ENCODE measurements around the gene HACE1. TPM values are rescaled to one million over a fixed set of nuclear protein-coding genes. Genes with fewer than 3 reads are reported as not detected.
"Not testable (repeated sequence)": the region's sequence is repeated elsewhere in the genome, so short reads cannot be mapped to it uniquely, and the experiment has no call there.

HACE1 gene
- total RNA-seq, 6 donors from 2014 or later: 6.3 to 25.3 (median 14.7) TPM

GRCh38 chr6:104881964-104882668, 22.4 kb upstream of the HACE1 start:
- 57 to 59% methylated on average over 3 of the region's 3 CpGs for WGBS, 2 donors

GRCh38 chr6:104862456-104862855, 2.7 kb upstream of the HACE1 start:
- Histone ChIP-seq H3K4me3 (no peak overlapping the region), H3K36me3 (no peaks in the 10 kb centered on the region), H3K4me1 (peaks cover 0 to 12% (median 5%) of the 10 kb centered on the region in 4 donors), H3K9me3 (no peaks in the 10 kb centered on the region), H3K27me3 (no peaks in the 10 kb centered on the region), H3K27ac (peak overlapping the region in 1 of 4 donors; percentile 19)
- DNase-seq (no peak), ATAC-seq (ENCODE audit: low FRiP score in 2 of 2) (no peak)
- WGBS, 2 donors: 72 to 78% methylated on average over 3 of the region's 3 CpGs
- no peak for TF ChIP-seq POLR2A (IDR thresholded peaks at IDR 0.05)
- TF ChIP-seq CTCF (IDR thresholded peaks at IDR 0.05): no peak
- no peak for TF ChIP-seq POLR2AphosphoS5 (IDR thresholded peaks at IDR 0.05)
- no peak for TF ChIP-seq EP300 (IDR thresholded peaks at IDR 0.05)

More at GRCh38 chr6:104881964-104882668, 22.4 kb upstream of the HACE1 start:
- Histone ChIP-seq H3K9me3 (no peaks in the 10 kb centered on the region), H3K4me1 (no peaks in the 10 kb centered on the region), H3K36me3 (no peaks in the 10 kb centered on the region), H3K27me3 (no peaks in the 10 kb centered on the region), H3K4me3 (no peak overlapping the region), H3K27ac (no peak overlapping the region)
- ATAC-seq (ENCODE audit: low FRiP score in 2 of 2): no peak
- DNase-seq: no peak
- TF ChIP-seq POLR2A (IDR thresholded peaks at IDR 0.05) (no peak), CTCF (IDR thresholded peaks at IDR 0.05) (no peak), EP300 (IDR thresholded peaks at IDR 0.05) (no peak), POLR2AphosphoS5 (IDR thresholded peaks at IDR 0.05) (no peak)

GRCh38 chr6:104860221-104860620, 502 bp upstream of the HACE1 start:
- Histone ChIP-seq H3K27ac (peak overlapping the region in 3 of 4 donors; percentile 79 to 88 (median 80)), H3K4me3 (peak overlapping the region in 3 of 4 donors; percentile 68 to 90 (median 87)), H3K36me3 (no peaks in the 10 kb centered on the region), H3K27me3 (no peaks in the 10 kb centered on the region), H3K4me1 (peaks cover 0 to 12% (median 5%) of the 10 kb centered on the region in 4 donors), H3K9me3 (no peaks in the 10 kb centered on the region)
- no peak for TF ChIP-seq EP300 (IDR thresholded peaks at IDR 0.05)
- TF ChIP-seq POLR2A (IDR thresholded peaks at IDR 0.05): no peak
- TF ChIP-seq POLR2AphosphoS5 (IDR thresholded peaks at IDR 0.05): no peak
- TF ChIP-seq CTCF (IDR thresholded peaks at IDR 0.05): no peak
- no peak for DNase-seq
- ATAC-seq (ENCODE audit: low FRiP score in 2 of 2): no peak
- WGBS, 2 donors: 67 to 80% methylated on average over 2 of the region's 2 CpGs

GRCh38 chr6:104858642-104859041, 1.1 kb downstream of the HACE1 start:
- ATAC-seq (ENCODE audit: low FRiP score in 2 of 2) (no peak), DNase-seq (no peak)
- no peaks in the 10 kb centered on the region for H3K36me3 ChIP-seq
- H3K27me3 ChIP-seq: no peaks in the 10 kb centered on the region
- H3K4me3 ChIP-seq: peak overlapping the region; percentile 68 to 92 (median 88)
- TF ChIP-seq POLR2AphosphoS5 (IDR thresholded peaks at IDR 0.05): no peak
- TF ChIP-seq EP300 (IDR thresholded peaks at IDR 0.05): no peak
- no peak for TF ChIP-seq POLR2A (IDR thresholded peaks at IDR 0.05)
- no peak for TF ChIP-seq CTCF (IDR thresholded peaks at IDR 0.05)
- 29 to 42% methylated on average over 3 of the region's 3 CpGs for WGBS, 2 donors
- peaks cover 0 to 12% (median 5%) of the 10 kb centered on the region in 4 donors for H3K4me1 ChIP-seq
- peak overlapping the region in 1 of 4 donors; percentile 80 for H3K27ac ChIP-seq
- H3K9me3 ChIP-seq: no peaks in the 10 kb centered on the region

GRCh38 chr6:104855507-104855906, 4.2 kb downstream of the HACE1 start:
- WGBS, 2 donors: 87 to 88% methylated on average over 2 of the region's 2 CpGs
- no peak for DNase-seq

GRCh38 chr6:104847721-104848120, 12.0 kb downstream of the HACE1 start:
- DNase-seq; H3K4me3 ChIP-seq; H3K27me3 ChIP-seq; H3K4me1 ChIP-seq; H3K27ac ChIP-seq; H3K9me3 ChIP-seq; ATAC-seq (ENCODE audit: low FRiP score in 2 of 2): not testable (repeated sequence)
- peaks cover 0 to 38% (median 0%) of the 10 kb centered on the region in 4 donors for H3K36me3 ChIP-seq
- WGBS, 2 donors: 84 to 91% methylated on average over 8 of the region's 8 CpGs

More at GRCh38 chr6:104855507-104855906, 4.2 kb downstream of the HACE1 start:
- no peak overlapping the region for H3K4me3 ChIP-seq
- H3K27ac ChIP-seq: no peak overlapping the region
- no peaks in the 10 kb centered on the region for H3K27me3 ChIP-seq
- no peaks in the 10 kb centered on the region for H3K9me3 ChIP-seq
- ATAC-seq (ENCODE audit: low FRiP score in 2 of 2): no peak
- H3K4me1 ChIP-seq: peaks cover 0 to 12% (median 5%) of the 10 kb centered on the region in 4 donors
- TF ChIP-seq POLR2A (IDR thresholded peaks at IDR 0.05) (no peak), EP300 (IDR thresholded peaks at IDR 0.05) (no peak), CTCF (IDR thresholded peaks at IDR 0.05) (no peak), POLR2AphosphoS5 (IDR thresholded peaks at IDR 0.05) (no peak)
- peaks cover 0 to 10% (median 0%) of the 10 kb centered on the region in 4 donors for H3K36me3 ChIP-seq
